GM12878 (cell line): ENCODE results near the gene TLE3. TPM values are rescaled to one million over a fixed set of nuclear protein-coding genes. Genes with fewer than 3 reads are reported as not detected.

Source experiments
- ATAC-seq: fragments of 200-7000 bp; cut with Tn5 transposase; 3 replicates; pipeline ENCODE4 v1.9.1; 2020; ENCODE audit warnings: mild to moderate bottlenecking, moderate library complexity
- BruUV-seq: library from RNA; stranded (reverse); fragments of 400-500 nt; replicated peaks from 2 replicates; lab custom pipeline; 2021; lab: Mats Ljungman, UMichigan
- CTCF ChIA-PET: fragments of 300-600 bp; sonication (Branson Sonifier 250); formaldehyde crosslinking; extraction: SDS; loops from one replicate; lab custom pipeline; 2021; ENCODE audit warnings: inconsistent platforms; lab: Yijun Ruan, JAX
- POLR2A ChIA-PET: fragments of 350-600 bp; formaldehyde crosslinking; extraction: SDS; loops from one replicate; lab custom pipeline; 2021; ENCODE audit warnings: inconsistent platforms; lab: Charles Lee
- RAD21 ChIA-PET: fragments of 300-600 bp; sonication (Branson Sonifier 250); formaldehyde crosslinking; loops from one replicate; lab custom pipeline; 2023; ENCODE audit warnings: antibody characterized with exemption; ENCODE audit not compliant: unreplicated experiment; lab: Charles Lee
- SMC1A ChIA-PET: fragments of 300-600 bp; sonication (Branson Sonifier 250); formaldehyde crosslinking; loops from one replicate; lab custom pipeline; 2023; ENCODE audit not compliant: unreplicated experiment, uncharacterized antibody; lab: Charles Lee
- DNase-seq: peaks from one replicate; pipeline ENCODE4 v3.0.0-alpha.2; 2011; ENCODE audit warnings: low read depth, low spot score
- FAIRE-seq: peaks from 3 replicates; lab custom pipeline; 2011; peaks lifted over from hg19 to GRCh38; lab: Jason Lieb, UNC
- H2AFZ ChIP-seq: 2 replicates; pipeline ENCODE4 v1.6.0; 2011; ENCODE audit warnings: low read depth, low read length, control low read depth; ENCODE audit not compliant: control insufficient read depth
- H3K27ac ChIP-seq: 2 replicates; pipeline ENCODE4 v1.5.1; 2011; ENCODE audit warnings: control low read depth; ENCODE audit not compliant: control insufficient read depth, insufficient read depth
- H3K27me3 ChIP-seq, 2 experiments: replicated peaks in 1 of 2; 2 replicates each; pipeline versions ENCODE4 v1.6.0 to v1.6.1; 2011; ENCODE audit warnings: low read length in 1 of 2; ENCODE audit not compliant: control insufficient read depth in 2 of 2, insufficient read depth in 2 of 2
- H3K36me3 ChIP-seq, 2 experiments: 2 replicates each; pipeline ENCODE4 v1.5.1; 2011; ENCODE audit warnings: low read length in 1 of 2; ENCODE audit not compliant: control insufficient read depth in 2 of 2, insufficient read depth in 2 of 2
- H3K4me1 ChIP-seq: 2 replicates; pipeline ENCODE4 v1.6.1; 2011; ENCODE audit warnings: mild to moderate bottlenecking, low read length, moderate library complexity, mixed read lengths; ENCODE audit not compliant: control insufficient read depth, insufficient read depth
- H3K4me2 ChIP-seq: 2 replicates; pipeline ENCODE4 v1.6.0; 2011; ENCODE audit warnings: control low read depth; ENCODE audit not compliant: control insufficient read depth, insufficient read depth
- H3K4me3 ChIP-seq: fragments of 200-600 bp; sonication (generic); 2 replicates; pipeline ENCODE4 v1.5.1; 2016
- H3K79me2 ChIP-seq: 2 replicates; pipeline ENCODE4 v1.6.0; 2011; ENCODE audit warnings: low read length; ENCODE audit not compliant: control insufficient read depth, insufficient read depth
- H3K9ac ChIP-seq: 2 replicates; pipeline ENCODE4 v1.8.0; 2011; ENCODE audit warnings: low read length, control low read depth, mixed read lengths; ENCODE audit not compliant: control insufficient read depth, insufficient read depth
- H3K9me3 ChIP-seq: replicated peaks from 3 replicates; pipeline ENCODE4 v1.5.1; 2011; ENCODE audit warnings: mild to moderate bottlenecking, low read length; ENCODE audit not compliant: control insufficient read depth, insufficient read depth
- H4K20me1 ChIP-seq: 2 replicates; pipeline ENCODE4 v1.6.0; 2011; ENCODE audit not compliant: control insufficient read depth, insufficient read depth
- CREM ChIP-seq: IDR thresholded peaks from 2 replicates; pipeline ENCODE4 v1.6.1; 2014; ENCODE audit warnings: antibody characterized with exemption, low read depth
- ESRRA ChIP-seq: IDR thresholded peaks from 2 replicates; pipeline ENCODE4 v1.6.1; 2012; ENCODE audit warnings: mild to moderate bottlenecking, low read length, improper control_type of control experiment
- RAD21 ChIP-seq: IDR thresholded peaks from 2 replicates; pipeline ENCODE4 v1.6.1; 2011; ENCODE audit warnings: mild to moderate bottlenecking, low read depth, low read length, moderate library complexity; ENCODE audit not compliant: insufficient read depth
- SIN3A ChIP-seq: IDR thresholded peaks from 2 replicates; pipeline ENCODE4 v1.6.1; 2012; ENCODE audit warnings: low read depth, low read length, improper control_type of control experiment
- WGBS: methylation state at CpG from one replicate; pipeline ENCODE4 v1.1.6; 2016; ENCODE audit warnings: low lambda C conversion rate; ENCODE audit not compliant: insufficient replicate concordance, insufficient coverage; ENCODE audit errors: missing lambda C conversion rate; 5-methylcytosine and 5-hydroxymethylcytosine counted together
- in situ Hi-C: fragments of 300-500 bp; cut with MboI; formaldehyde crosslinking; loops from 9 replicates; pipeline ENCODE4 v1.14.3; 2018; ENCODE audit warnings: mixed read lengths
- intact Hi-C: fragments of 100-400 bp; cut with micrococcal nuclease; formaldehyde crosslinking; loops from one replicate; pipeline ENCODE4 v1.14.2; 2022; ENCODE audit not compliant: unreplicated experiment
- polyA plus RNA-seq, 11 experiments: library from polyadenylated mRNA; depleted of rRNA in 4 of 11; unstranded in 6 of 11; stranded (reverse) in 5 of 11; fragments of >200 nt; fragmentation: Nextera tagmentation in 4 of 11; fragmentation: Illumina TruSeq in 1 of 11; extraction: Ambion mirVana in 4 of 11; extraction: Trizol in 1 of 11; gene quantifications; 1 replicate in 1 of 11; 2 replicates in 10 of 11; pipeline versions ENCODE4 v1.2.1 to v1.2.3, GENCODE V29; 2011 to 2016; ENCODE audit warnings: inconsistent platforms in 2 of 11, missing spikeins in 2 of 11, low read depth in 1 of 11
- total RNA-seq, 4 experiments: library from RNA; depleted of rRNA in 3 of 4; stranded (reverse); fragments of >200 nt in 3 of 4; fragmentation: Illumina TruSeq in 1 of 4; extraction: Trizol in 1 of 4; gene quantifications; 2 replicates each; pipeline versions ENCODE4 v1.2.1 to v1.2.3, GENCODE V29; 2013 to 2021
- TF ChIP-seq, protein P1 (sequence below): IDR thresholded peaks from 2 replicates; pipeline ENCODE4 v1.6.1; 2012; ENCODE audit warnings: mild to moderate bottlenecking, low read depth, low read length
- TF ChIP-seq, protein P2 (sequence below): fragments of 450-650 bp; IDR thresholded peaks from 2 replicates; pipeline ENCODE4 v1.6.1; 2017; ENCODE audit warnings: antibody characterized with exemption, mild to moderate bottlenecking, moderate library complexity

The TLE3 gene
- total and polyA plus RNA-seq, 10 of the 15 experiments (the other 5 are each of a cell fraction or from before 2014, with no cell fraction given), result 1.2 to 65.5 (median 9.7) TPM

DNA sequence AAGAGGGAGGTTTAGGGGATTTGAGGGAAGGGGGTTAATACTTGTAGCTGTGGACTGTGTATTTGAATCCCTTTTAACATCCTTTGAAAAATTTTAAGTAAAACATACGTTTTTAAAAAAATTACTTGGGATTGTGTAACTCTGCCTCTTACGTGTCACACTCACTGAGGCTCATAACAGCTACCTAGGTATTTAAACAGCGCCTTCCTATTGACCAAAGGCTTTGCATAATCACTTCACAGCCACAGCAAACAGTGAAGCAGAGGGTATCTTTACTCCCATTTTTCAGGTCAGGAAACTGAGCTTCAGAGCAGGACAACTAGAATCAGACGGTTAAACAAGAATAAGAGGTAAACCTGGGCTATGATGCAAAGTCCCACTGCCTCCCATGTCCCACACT lies 95.9 kb downstream of the TLE3 start:
- ATAC-seq (no peak), DNase-seq (no peak), FAIRE-seq (no peak)
- Histone ChIP-seq H3K27ac (no peak overlapping the region), H3K79me2 (no peaks in the 10 kb centered on the region), H3K4me2 (no peak overlapping the region), H3K36me3 (no peaks in the 10 kb centered on the region), H3K9me3 (peaks cover 5% of the 10 kb centered on the region), H4K20me1 (no peaks in the 10 kb centered on the region), H3K4me1 (peaks cover 4% of the 10 kb centered on the region), H3K27me3 (no peaks in the 10 kb centered on the region), H3K4me3 (no peak overlapping the region), H3K9ac (no peak overlapping the region), H2AFZ (no peak overlapping the region)
- ChIA-PET SMC1A (interaction anchor here (0.7 to 1.0 kb wide), 2 partner anchors 13 to 1542 kb away, joined by 3 read pairs; no protein-coding TSS in a partner anchor), POLR2A (no interaction called here), CTCF (interaction anchor here (0.7 kb wide), 1 partner anchor 289 kb away, joined by 3 read pairs; no protein-coding TSS in a partner anchor), RAD21 (no interaction called here)
- intact Hi-C loops (no loop called here), in situ Hi-C loops (no loop called here)
- no TSS peak for BruUV-seq
- 37% methylated on average over 4 of the region's 4 CpGs for WGBS
- TF ChIP-seq SIN3A (no peak), ESRRA (no peak), RAD21 (no peak), CREM (no peak)
- TF ChIP-seq, protein P1, sequence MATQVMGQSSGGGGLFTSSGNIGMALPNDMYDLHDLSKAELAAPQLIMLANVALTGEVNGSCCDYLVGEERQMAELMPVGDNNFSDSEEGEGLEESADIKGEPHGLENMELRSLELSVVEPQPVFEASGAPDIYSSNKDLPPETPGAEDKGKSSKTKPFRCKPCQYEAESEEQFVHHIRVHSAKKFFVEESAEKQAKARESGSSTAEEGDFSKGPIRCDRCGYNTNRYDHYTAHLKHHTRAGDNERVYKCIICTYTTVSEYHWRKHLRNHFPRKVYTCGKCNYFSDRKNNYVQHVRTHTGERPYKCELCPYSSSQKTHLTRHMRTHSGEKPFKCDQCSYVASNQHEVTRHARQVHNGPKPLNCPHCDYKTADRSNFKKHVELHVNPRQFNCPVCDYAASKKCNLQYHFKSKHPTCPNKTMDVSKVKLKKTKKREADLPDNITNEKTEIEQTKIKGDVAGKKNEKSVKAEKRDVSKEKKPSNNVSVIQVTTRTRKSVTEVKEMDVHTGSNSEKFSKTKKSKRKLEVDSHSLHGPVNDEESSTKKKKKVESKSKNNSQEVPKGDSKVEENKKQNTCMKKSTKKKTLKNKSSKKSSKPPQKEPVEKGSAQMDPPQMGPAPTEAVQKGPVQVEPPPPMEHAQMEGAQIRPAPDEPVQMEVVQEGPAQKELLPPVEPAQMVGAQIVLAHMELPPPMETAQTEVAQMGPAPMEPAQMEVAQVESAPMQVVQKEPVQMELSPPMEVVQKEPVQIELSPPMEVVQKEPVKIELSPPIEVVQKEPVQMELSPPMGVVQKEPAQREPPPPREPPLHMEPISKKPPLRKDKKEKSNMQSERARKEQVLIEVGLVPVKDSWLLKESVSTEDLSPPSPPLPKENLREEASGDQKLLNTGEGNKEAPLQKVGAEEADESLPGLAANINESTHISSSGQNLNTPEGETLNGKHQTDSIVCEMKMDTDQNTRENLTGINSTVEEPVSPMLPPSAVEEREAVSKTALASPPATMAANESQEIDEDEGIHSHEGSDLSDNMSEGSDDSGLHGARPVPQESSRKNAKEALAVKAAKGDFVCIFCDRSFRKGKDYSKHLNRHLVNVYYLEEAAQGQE, result no peak
- TF ChIP-seq, protein P2, sequence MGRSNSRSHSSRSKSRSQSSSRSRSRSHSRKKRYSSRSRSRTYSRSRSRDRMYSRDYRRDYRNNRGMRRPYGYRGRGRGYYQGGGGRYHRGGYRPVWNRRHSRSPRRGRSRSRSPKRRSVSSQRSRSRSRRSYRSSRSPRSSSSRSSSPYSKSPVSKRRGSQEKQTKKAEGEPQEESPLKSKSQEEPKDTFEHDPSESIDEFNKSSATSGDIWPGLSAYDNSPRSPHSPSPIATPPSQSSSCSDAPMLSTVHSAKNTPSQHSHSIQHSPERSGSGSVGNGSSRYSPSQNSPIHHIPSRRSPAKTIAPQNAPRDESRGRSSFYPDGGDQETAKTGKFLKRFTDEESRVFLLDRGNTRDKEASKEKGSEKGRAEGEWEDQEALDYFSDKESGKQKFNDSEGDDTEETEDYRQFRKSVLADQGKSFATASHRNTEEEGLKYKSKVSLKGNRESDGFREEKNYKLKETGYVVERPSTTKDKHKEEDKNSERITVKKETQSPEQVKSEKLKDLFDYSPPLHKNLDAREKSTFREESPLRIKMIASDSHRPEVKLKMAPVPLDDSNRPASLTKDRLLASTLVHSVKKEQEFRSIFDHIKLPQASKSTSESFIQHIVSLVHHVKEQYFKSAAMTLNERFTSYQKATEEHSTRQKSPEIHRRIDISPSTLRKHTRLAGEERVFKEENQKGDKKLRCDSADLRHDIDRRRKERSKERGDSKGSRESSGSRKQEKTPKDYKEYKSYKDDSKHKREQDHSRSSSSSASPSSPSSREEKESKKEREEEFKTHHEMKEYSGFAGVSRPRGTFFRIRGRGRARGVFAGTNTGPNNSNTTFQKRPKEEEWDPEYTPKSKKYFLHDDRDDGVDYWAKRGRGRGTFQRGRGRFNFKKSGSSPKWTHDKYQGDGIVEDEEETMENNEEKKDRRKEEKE, result no peak
